GM12878 (cell line): Measurements from ENCODE around the gene PSMB10. TPM values are rescaled to one million over a fixed set of nuclear protein-coding genes. Genes with fewer than 3 reads are reported as not detected.
"Not testable (repeated sequence)": the region's sequence is repeated elsewhere in the genome, so short reads cannot be mapped to it uniquely, and the experiment has no call there.

Source experiments
- ATAC-seq: fragments of 200-7000 bp; cut with Tn5 transposase; 3 replicates; pipeline ENCODE4 v1.9.1; 2020; ENCODE audit warnings: mild to moderate bottlenecking, moderate library complexity
- BruUV-seq: library from RNA; stranded (reverse); fragments of 400-500 nt; replicated peaks from 2 replicates; lab custom pipeline; 2021; lab: Mats Ljungman, UMichigan
- CTCF ChIA-PET: fragments of 300-600 bp; sonication (Branson Sonifier 250); formaldehyde crosslinking; extraction: SDS; loops from one replicate; lab custom pipeline; 2021; ENCODE audit warnings: inconsistent platforms; lab: Yijun Ruan, JAX
- POLR2A ChIA-PET: fragments of 350-600 bp; formaldehyde crosslinking; extraction: SDS; loops from one replicate; lab custom pipeline; 2021; ENCODE audit warnings: inconsistent platforms; lab: Charles Lee
- RAD21 ChIA-PET: fragments of 300-600 bp; sonication (Branson Sonifier 250); formaldehyde crosslinking; loops from one replicate; lab custom pipeline; 2023; ENCODE audit warnings: antibody characterized with exemption; ENCODE audit not compliant: unreplicated experiment; lab: Charles Lee
- SMC1A ChIA-PET: fragments of 300-600 bp; sonication (Branson Sonifier 250); formaldehyde crosslinking; loops from one replicate; lab custom pipeline; 2023; ENCODE audit not compliant: unreplicated experiment, uncharacterized antibody; lab: Charles Lee
- DNase-seq: peaks from one replicate; pipeline ENCODE4 v3.0.0-alpha.2; 2011; ENCODE audit warnings: low read depth, low spot score
- FAIRE-seq: peaks from 3 replicates; lab custom pipeline; 2011; peaks lifted over from hg19 to GRCh38; lab: Jason Lieb, UNC
- H2AFZ ChIP-seq: 2 replicates; pipeline ENCODE4 v1.6.0; 2011; ENCODE audit warnings: low read depth, low read length, control low read depth; ENCODE audit not compliant: control insufficient read depth
- H3K27ac ChIP-seq: 2 replicates; pipeline ENCODE4 v1.5.1; 2011; ENCODE audit warnings: control low read depth; ENCODE audit not compliant: control insufficient read depth, insufficient read depth
- H3K27me3 ChIP-seq, 2 experiments: replicated peaks in 1 of 2; 2 replicates each; pipeline versions ENCODE4 v1.6.0 to v1.6.1; 2011; ENCODE audit warnings: low read length in 1 of 2; ENCODE audit not compliant: control insufficient read depth in 2 of 2, insufficient read depth in 2 of 2
- H3K36me3 ChIP-seq, 2 experiments: 2 replicates each; pipeline ENCODE4 v1.5.1; 2011; ENCODE audit warnings: low read length in 1 of 2; ENCODE audit not compliant: control insufficient read depth in 2 of 2, insufficient read depth in 2 of 2
- H3K4me1 ChIP-seq: 2 replicates; pipeline ENCODE4 v1.6.1; 2011; ENCODE audit warnings: mild to moderate bottlenecking, low read length, moderate library complexity, mixed read lengths; ENCODE audit not compliant: control insufficient read depth, insufficient read depth
- H3K4me2 ChIP-seq: 2 replicates; pipeline ENCODE4 v1.6.0; 2011; ENCODE audit warnings: control low read depth; ENCODE audit not compliant: control insufficient read depth, insufficient read depth
- H3K4me3 ChIP-seq: fragments of 200-600 bp; sonication (generic); 2 replicates; pipeline ENCODE4 v1.5.1; 2016
- H3K79me2 ChIP-seq: 2 replicates; pipeline ENCODE4 v1.6.0; 2011; ENCODE audit warnings: low read length; ENCODE audit not compliant: control insufficient read depth, insufficient read depth
- H3K9ac ChIP-seq: 2 replicates; pipeline ENCODE4 v1.8.0; 2011; ENCODE audit warnings: low read length, control low read depth, mixed read lengths; ENCODE audit not compliant: control insufficient read depth, insufficient read depth
- H3K9me3 ChIP-seq: replicated peaks from 3 replicates; pipeline ENCODE4 v1.5.1; 2011; ENCODE audit warnings: mild to moderate bottlenecking, low read length; ENCODE audit not compliant: control insufficient read depth, insufficient read depth
- H4K20me1 ChIP-seq: 2 replicates; pipeline ENCODE4 v1.6.0; 2011; ENCODE audit not compliant: control insufficient read depth, insufficient read depth
- RUNX3 ChIP-seq: IDR thresholded peaks from 2 replicates; pipeline ENCODE4 v1.6.1; 2012; ENCODE audit warnings: low read length, inconsistent platforms
- SRF ChIP-seq, 2 experiments: IDR thresholded peaks; 2 replicates each; pipeline ENCODE4 v1.6.1; 2011; ENCODE audit warnings: low read depth in 2 of 2, low read length in 2 of 2, mild to moderate bottlenecking in 1 of 2, moderate library complexity in 1 of 2
- WGBS: methylation state at CpG from one replicate; pipeline ENCODE4 v1.1.6; 2016; ENCODE audit warnings: low lambda C conversion rate; ENCODE audit not compliant: insufficient replicate concordance, insufficient coverage; ENCODE audit errors: missing lambda C conversion rate; 5-methylcytosine and 5-hydroxymethylcytosine counted together
- in situ Hi-C: fragments of 300-500 bp; cut with MboI; formaldehyde crosslinking; loops from 9 replicates; pipeline ENCODE4 v1.14.3; 2018; ENCODE audit warnings: mixed read lengths
- intact Hi-C: fragments of 100-400 bp; cut with micrococcal nuclease; formaldehyde crosslinking; loops from one replicate; pipeline ENCODE4 v1.14.2; 2022; ENCODE audit not compliant: unreplicated experiment
- polyA plus RNA-seq, 11 experiments: library from polyadenylated mRNA; depleted of rRNA in 4 of 11; unstranded in 6 of 11; stranded (reverse) in 5 of 11; fragments of >200 nt; fragmentation: Nextera tagmentation in 4 of 11; fragmentation: Illumina TruSeq in 1 of 11; extraction: Ambion mirVana in 4 of 11; extraction: Trizol in 1 of 11; gene quantifications; 1 replicate in 1 of 11; 2 replicates in 10 of 11; pipeline versions ENCODE4 v1.2.1 to v1.2.3, GENCODE V29; 2011 to 2016; ENCODE audit warnings: inconsistent platforms in 2 of 11, missing spikeins in 2 of 11, low read depth in 1 of 11
- total RNA-seq, 4 experiments: library from RNA; depleted of rRNA in 3 of 4; stranded (reverse); fragments of >200 nt in 3 of 4; fragmentation: Illumina TruSeq in 1 of 4; extraction: Trizol in 1 of 4; gene quantifications; 2 replicates each; pipeline versions ENCODE4 v1.2.1 to v1.2.3, GENCODE V29; 2013 to 2021

Gene PSMB10
- total and polyA plus RNA-seq, 10 of the 15 experiments (the other 5 are each of a cell fraction or from before 2014, with no cell fraction given): 24.1 to 308 (median 151) TPM

- no peak for TF ChIP-seq SRF (IDR thresholded peaks at IDR 0.05; ENCODE audit: low read depth in 2 of 2, low read length in 2 of 2)
- no peak for TF ChIP-seq RUNX3
- H3K4me3 ChIP-seq: no peak overlapping the region
- no peaks in the 10 kb centered on the region for H3K9me3 ChIP-seq
- RAD21 ChIA-PET: no interaction called here
- no peak for ATAC-seq
- BruUV-seq: no TSS peak
- H3K36me3 ChIP-seq: peaks cover 0 to 3% of the 10 kb centered on the region in 2 experiments; a peak in 1 of 4 replicates
- SMC1A ChIA-PET: no interaction called here
- no peaks in the 10 kb centered on the region; the same call in 1 of the 2 replicates for H4K20me1 ChIP-seq
- no peaks in the 10 kb centered on the region for H3K27me3 ChIP-seq
- H3K9ac ChIP-seq: no peak overlapping the region
- 82% methylated on average over 7 of the region's 7 CpGs for WGBS
- no peak overlapping the region for H3K4me2 ChIP-seq
- H2AFZ ChIP-seq: no peak overlapping the region
- intact Hi-C loops (no loop called here), in situ Hi-C loops (no loop called here)
- CTCF ChIA-PET: interaction anchor here (1.1 kb wide), 1 partner anchor 34 kb away, joined by 3 read pairs; no protein-coding TSS in a partner anchor
- no peak for DNase-seq
- H3K4me1 ChIP-seq: no peaks in the 10 kb centered on the region
- POLR2A ChIA-PET: no interaction called here
- no peak for FAIRE-seq
- no peak overlapping the region for H3K27ac ChIP-seq
- H3K79me2 ChIP-seq: no peaks in the 10 kb centered on the region
These were observed 20.6 kb downstream of the PSMB10 start for GRCh38 chr16:67915831-67916723.

DNA sequence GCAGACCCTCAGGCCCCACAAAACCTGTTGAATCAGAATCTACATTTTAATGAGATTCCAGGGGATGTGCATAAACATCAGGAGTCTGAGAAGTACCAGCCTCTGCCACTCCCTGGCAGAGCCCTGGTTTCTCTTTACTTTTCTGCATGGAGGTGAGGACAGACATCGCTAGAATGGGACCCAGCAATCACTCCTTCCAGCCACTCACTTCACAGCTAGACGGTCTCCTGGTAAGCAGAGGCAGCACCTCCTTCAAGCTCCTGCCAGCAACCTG, 21.2 kb downstream of the PSMB10 start:
- H3K4me3 ChIP-seq, H3K36me3 ChIP-seq, H3K9ac ChIP-seq, H3K4me2 ChIP-seq, in situ Hi-C loops, H3K27me3 ChIP-seq, RAD21 ChIA-PET, BruUV-seq, H4K20me1 ChIP-seq, H3K9me3 ChIP-seq, H3K4me1 ChIP-seq, DNase-seq, H2AFZ ChIP-seq, H3K27ac ChIP-seq, intact Hi-C loops, SMC1A ChIA-PET, FAIRE-seq, POLR2A ChIA-PET, H3K79me2 ChIP-seq, ATAC-seq: not testable (repeated sequence)
- CTCF ChIA-PET: interaction anchor here (1.1 kb wide), 1 partner anchor 33 kb away, joined by 3 read pairs; no protein-coding TSS in a partner anchor
- 100% methylated on average over 2 of the region's 2 CpGs for WGBS
